OCI-LY1 (cell line): Measurements from ENCODE around the gene MYO9A.

Experiments
- H2AFZ ChIP-seq: fragments of 200-600 bp; sonication (generic), shearing (Covaris generic); 2 replicates; pipeline ENCODE4 v1.6.0; 2014; ENCODE audit warnings: antibody characterized with exemption, mild to moderate bottlenecking, low read length
- H3F3A ChIP-seq: fragments of 200-600 bp; sonication (generic), shearing (Covaris generic); 2 replicates; pipeline ENCODE4 v1.6.0; 2014; ENCODE audit warnings: mild to moderate bottlenecking, antibody characterized with exemption, low read length, moderate library complexity; ENCODE audit not compliant: insufficient read depth
- H3K27ac ChIP-seq: fragments of 200-600 bp; sonication (generic); 2 replicates; pipeline ENCODE4 v1.5.1; 2014; ENCODE audit warnings: low read length, mixed run types, mild to moderate bottlenecking, low read depth; ENCODE audit not compliant: poor library complexity, severe bottlenecking
- H3K27me3 ChIP-seq: fragments of 200-600 bp; sonication (generic); 2 replicates; pipeline ENCODE4 v1.6.0; 2014; ENCODE audit warnings: antibody characterized with exemption, mild to moderate bottlenecking, low read length, moderate library complexity; ENCODE audit not compliant: insufficient read depth
- H3K36me3 ChIP-seq: fragments of 200-600 bp; sonication (generic); 2 replicates; pipeline ENCODE4 v1.6.1; 2014; ENCODE audit warnings: mild to moderate bottlenecking, antibody characterized with exemption, low read length, moderate library complexity, mixed read lengths; ENCODE audit not compliant: insufficient read depth
- H3K4me1 ChIP-seq: fragments of 200-600 bp; sonication (generic); 2 replicates; pipeline ENCODE4 v1.5.1; 2014; ENCODE audit warnings: mild to moderate bottlenecking, low read length, moderate library complexity; ENCODE audit not compliant: insufficient read depth, severe bottlenecking
- H3K4me2 ChIP-seq: fragments of 200-600 bp; sonication (generic), shearing (Covaris generic); 2 replicates; pipeline ENCODE4 v1.6.1; 2014; ENCODE audit warnings: low read length
- H3K4me3 ChIP-seq: fragments of 200-600 bp; sonication (generic); 2 replicates; pipeline ENCODE4 v1.5.1; 2014; ENCODE audit warnings: low read length, low read depth, mild to moderate bottlenecking, mixed read lengths; ENCODE audit not compliant: poor library complexity, severe bottlenecking
- H3K79me2 ChIP-seq: fragments of 200-600 bp; shearing (Covaris generic); 2 replicates; pipeline ENCODE4 v1.6.1; 2016; ENCODE audit warnings: mixed run types, low read length, mixed read lengths; ENCODE audit not compliant: insufficient read depth
- H3K9ac ChIP-seq: fragments of 200-600 bp; sonication (generic), shearing (Covaris generic); 2 replicates; pipeline ENCODE4 v1.6.1; 2014; ENCODE audit warnings: mild to moderate bottlenecking, low read length, mixed read lengths
- H3K9me2 ChIP-seq: fragments of 200-600 bp; sonication (generic), shearing (Covaris generic); 2 replicates; pipeline ENCODE4 v1.6.1; 2014; ENCODE audit warnings: low read depth, mild to moderate bottlenecking, low read length, mixed read lengths
- H3K9me3 ChIP-seq: fragments of 200-600 bp; shearing (Covaris generic); 2 replicates; pipeline ENCODE4 v1.6.1; 2014; ENCODE audit warnings: low read length, mixed read lengths
- H4K20me1 ChIP-seq: fragments of 200-600 bp; sonication (generic), shearing (Covaris generic); 2 replicates; pipeline ENCODE4 v1.6.0; 2016; ENCODE audit warnings: mild to moderate bottlenecking, low read length; ENCODE audit not compliant: insufficient read depth
- EZH2 ChIP-seq: fragments of 200-600 bp; sonication (generic), shearing (Covaris generic); IDR thresholded peaks from 2 replicates; pipeline ENCODE4 v1.8.0; 2017; ENCODE audit warnings: borderline replicate concordance, mixed run types, mild to moderate bottlenecking, antibody characterized with exemption, low read length, moderate library complexity, mixed read lengths
- TF ChIP-seq, protein P1 (sequence below): fragments of 200-600 bp; sonication (generic), shearing (Covaris generic); IDR thresholded peaks from 2 replicates; pipeline ENCODE4 v1.5.1; 2017; ENCODE audit warnings: mild to moderate bottlenecking, antibody characterized with exemption, low read length, moderate library complexity, mixed read lengths

MYO9A gene

DNA sequence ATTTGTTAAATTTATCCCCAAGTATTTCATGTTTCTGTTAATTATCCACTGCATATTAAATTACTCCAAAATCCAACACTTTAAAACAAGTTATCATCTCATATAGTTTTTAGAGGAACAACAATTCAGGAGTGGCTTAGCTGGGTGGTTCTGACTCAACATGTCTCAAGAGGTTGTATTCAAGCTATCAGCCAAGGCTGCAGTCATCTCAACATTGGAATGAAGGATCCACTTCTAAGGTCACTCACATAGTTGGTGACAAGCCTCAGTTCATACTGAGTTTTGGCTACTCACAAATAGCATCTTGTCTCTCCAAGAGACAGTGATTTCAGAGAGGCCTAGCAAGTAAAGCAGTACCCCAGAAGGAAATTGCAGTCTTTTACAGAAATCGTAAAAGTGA is 172.9 kb downstream of the MYO9A start:
- H3K4me3 ChIP-seq: no peak overlapping the region
- no peaks in the 10 kb centered on the region for H4K20me1 ChIP-seq
- no peaks in the 10 kb centered on the region for H3K9me3 ChIP-seq
- H3K9me2 ChIP-seq: no peaks in the 10 kb centered on the region
- no peaks in the 10 kb centered on the region for H3F3A ChIP-seq
- H3K9ac ChIP-seq: no peak overlapping the region
- H3K4me2 ChIP-seq: no peak overlapping the region
- no peaks in the 10 kb centered on the region for H3K79me2 ChIP-seq
- no peaks in the 10 kb centered on the region for H3K4me1 ChIP-seq
- no peak overlapping the region for H2AFZ ChIP-seq
- H3K27me3 ChIP-seq: no peaks in the 10 kb centered on the region
- no peak for TF ChIP-seq EZH2
- TF ChIP-seq, protein P1, sequence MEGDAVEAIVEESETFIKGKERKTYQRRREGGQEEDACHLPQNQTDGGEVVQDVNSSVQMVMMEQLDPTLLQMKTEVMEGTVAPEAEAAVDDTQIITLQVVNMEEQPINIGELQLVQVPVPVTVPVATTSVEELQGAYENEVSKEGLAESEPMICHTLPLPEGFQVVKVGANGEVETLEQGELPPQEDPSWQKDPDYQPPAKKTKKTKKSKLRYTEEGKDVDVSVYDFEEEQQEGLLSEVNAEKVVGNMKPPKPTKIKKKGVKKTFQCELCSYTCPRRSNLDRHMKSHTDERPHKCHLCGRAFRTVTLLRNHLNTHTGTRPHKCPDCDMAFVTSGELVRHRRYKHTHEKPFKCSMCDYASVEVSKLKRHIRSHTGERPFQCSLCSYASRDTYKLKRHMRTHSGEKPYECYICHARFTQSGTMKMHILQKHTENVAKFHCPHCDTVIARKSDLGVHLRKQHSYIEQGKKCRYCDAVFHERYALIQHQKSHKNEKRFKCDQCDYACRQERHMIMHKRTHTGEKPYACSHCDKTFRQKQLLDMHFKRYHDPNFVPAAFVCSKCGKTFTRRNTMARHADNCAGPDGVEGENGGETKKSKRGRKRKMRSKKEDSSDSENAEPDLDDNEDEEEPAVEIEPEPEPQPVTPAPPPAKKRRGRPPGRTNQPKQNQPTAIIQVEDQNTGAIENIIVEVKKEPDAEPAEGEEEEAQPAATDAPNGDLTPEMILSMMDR: no peak
- H3K27ac ChIP-seq: no peak overlapping the region
- H3K36me3 ChIP-seq: no peaks in the 10 kb centered on the region

DNA sequence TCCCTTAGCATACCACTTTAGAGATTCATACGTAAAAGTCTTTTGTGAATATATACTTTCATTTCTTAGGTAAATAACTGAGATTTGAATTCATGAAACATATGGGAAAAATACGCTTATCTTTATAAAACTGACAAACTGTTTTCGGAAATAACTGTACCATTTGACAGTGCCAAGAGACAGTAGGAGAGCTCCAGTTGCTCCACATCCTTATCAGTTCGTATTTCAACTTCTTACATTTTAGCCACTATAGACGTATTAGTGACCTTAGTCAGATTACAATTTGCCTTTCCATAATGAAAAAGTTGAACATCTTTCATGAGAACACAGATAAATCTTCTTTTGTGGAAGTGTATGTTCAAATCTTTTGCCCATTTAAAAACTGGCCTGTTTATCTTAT is 174.1 kb downstream of the MYO9A start:
- H3K9me3 ChIP-seq: no peaks in the 10 kb centered on the region
- no peaks in the 10 kb centered on the region for H3K4me1 ChIP-seq
- H3K27me3 ChIP-seq: no peaks in the 10 kb centered on the region
- no peak overlapping the region for H3K4me2 ChIP-seq
- no peaks in the 10 kb centered on the region for H4K20me1 ChIP-seq
- H3K4me3 ChIP-seq: no peak overlapping the region
- no peaks in the 10 kb centered on the region for H3K36me3 ChIP-seq
- H3F3A ChIP-seq: no peaks in the 10 kb centered on the region
- no peak overlapping the region for H3K27ac ChIP-seq
- no peak overlapping the region for H2AFZ ChIP-seq
- no peak for TF ChIP-seq EZH2
- TF ChIP-seq, protein P1: no peak
- no peaks in the 10 kb centered on the region for H3K79me2 ChIP-seq
- H3K9ac ChIP-seq: no peak overlapping the region
- H3K9me2 ChIP-seq: no peaks in the 10 kb centered on the region

DNA sequence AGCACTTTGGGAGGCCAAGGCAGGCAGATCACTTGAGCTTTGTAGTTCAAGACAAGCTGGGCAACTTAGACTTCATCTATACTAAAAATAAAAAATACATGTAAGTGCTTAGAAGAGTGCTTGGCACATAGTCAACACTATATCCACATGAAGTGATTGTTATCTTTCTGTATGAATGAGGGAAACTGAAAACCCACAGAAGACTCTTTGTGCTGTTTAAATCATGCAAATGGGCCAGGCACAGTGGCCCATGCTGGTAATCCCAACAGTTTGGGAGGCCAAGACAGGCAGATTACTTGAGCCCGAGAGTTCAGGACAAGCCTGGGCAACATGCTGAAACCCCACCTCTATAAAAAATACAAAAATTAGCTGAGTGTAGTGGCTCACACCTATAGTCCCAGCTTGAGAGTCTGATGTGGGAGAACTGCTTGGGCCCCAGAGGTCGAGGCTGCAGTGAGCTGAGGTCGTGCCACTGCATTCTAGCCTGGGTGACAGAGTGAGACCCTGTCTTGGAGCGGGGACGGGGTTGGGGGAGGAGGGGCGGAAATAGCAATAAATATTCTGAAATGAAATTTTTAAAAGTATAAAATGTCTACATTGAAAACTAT is 177.9 kb downstream of the MYO9A start:
- no peaks in the 10 kb centered on the region for H3F3A ChIP-seq
- no peaks in the 10 kb centered on the region for H4K20me1 ChIP-seq
- H3K4me1 ChIP-seq: no peaks in the 10 kb centered on the region
- no peaks in the 10 kb centered on the region for H3K9me3 ChIP-seq
- H3K27me3 ChIP-seq: no peaks in the 10 kb centered on the region
- H3K36me3 ChIP-seq: peaks cover 2% of the 10 kb centered on the region; the same call in 1 of the 2 replicates
- H3K27ac ChIP-seq: no peak overlapping the region
- no peaks in the 10 kb centered on the region for H3K9me2 ChIP-seq
- no peak overlapping the region for H3K9ac ChIP-seq
- H3K4me3 ChIP-seq: no peak overlapping the region
- H2AFZ ChIP-seq: no peak overlapping the region
- no peaks in the 10 kb centered on the region for H3K79me2 ChIP-seq
- H3K4me2 ChIP-seq: no peak overlapping the region
- TF ChIP-seq, protein P1: no peak
- TF ChIP-seq EZH2: no peak
